Subcutaneous abdominal adipose tissue (tissue), 5 donors: ENCODE results near the gene ST3GAL6.
A peak's percentile ranks its signal among the peaks of the same experiment; 100 is the strongest.

Experiments used
- H3K27ac ChIP-seq: one replicate; pipeline ENCODE4 v1.7.0; 2013; ENCODE audit warnings: low read depth, mild to moderate bottlenecking, inconsistent platforms, low read length, moderate library complexity
- H3K27me3 ChIP-seq, 5 donors: one replicate each; pipeline ENCODE4 v1.7.0; 2013; ENCODE audit warnings: low read length in 5 of 5, inconsistent platforms in 1 of 5; ENCODE audit not compliant: control insufficient read depth in 5 of 5, insufficient read depth in 4 of 5
- H3K36me3 ChIP-seq, 5 donors: one replicate each; pipeline ENCODE4 v1.7.0; 2013; ENCODE audit warnings: low read length in 5 of 5; ENCODE audit not compliant: control insufficient read depth in 5 of 5, insufficient read depth in 5 of 5
- H3K4me1 ChIP-seq, 5 donors: one replicate each; pipeline ENCODE4 v1.7.0; 2013; ENCODE audit warnings: low read length in 5 of 5, mild to moderate bottlenecking in 3 of 5, moderate library complexity in 1 of 5; ENCODE audit not compliant: control insufficient read depth in 5 of 5, insufficient read depth in 5 of 5
- H3K4me3 ChIP-seq, 5 donors: one replicate each; pipeline ENCODE4 v1.7.0; 2013; ENCODE audit warnings: low read length in 5 of 5, low read depth in 1 of 5
- H3K9ac ChIP-seq, 5 donors: one replicate each; pipeline ENCODE4 v1.7.0; 2013; ENCODE audit warnings: low read length in 5 of 5, mild to moderate bottlenecking in 4 of 5, moderate library complexity in 3 of 5
- H3K9me3 ChIP-seq, 5 donors: one replicate each; pipeline ENCODE4 v1.7.0; 2013; ENCODE audit warnings: low read length in 5 of 5; ENCODE audit not compliant: control insufficient read depth in 5 of 5
- donor health status: healthy.
- donor health status: healthy.
- donor health status: healthy.
- donor health status: healthy.
- donor health status: healthy.

The ST3GAL6 gene

GRCh38 chr3:98730886-98731537 lies 32.1 kb upstream of the ST3GAL6 start:
- H3K27me3 ChIP-seq, result no peaks in the 10 kb centered on the region
- no peaks in the 10 kb centered on the region for H3K36me3 ChIP-seq
- H3K27ac ChIP-seq, result peak overlapping the region; percentile 78
- peaks cover 4 to 39% (median 32%) of the 10 kb centered on the region in 5 donors for H3K4me1 ChIP-seq
- H3K9ac ChIP-seq, result peak overlapping the region in 1 of 5 donors; percentile 63
- H3K4me3 ChIP-seq, result no peak overlapping the region
- H3K9me3 ChIP-seq, result no peaks in the 10 kb centered on the region

GRCh38 chr3:98731720-98732285 lies 31.3 kb upstream of the ST3GAL6 start:
- Histone ChIP-seq H3K9me3 (no peaks in the 10 kb centered on the region), H3K4me1 (peaks cover 4 to 39% (median 32%) of the 10 kb centered on the region in 5 donors), H3K36me3 (no peaks in the 10 kb centered on the region), H3K4me3 (peak overlapping the region; percentile 68 to 87 (median 87)), H3K27me3 (no peaks in the 10 kb centered on the region), H3K9ac (peak overlapping the region in 4 of 5 donors; percentile 63 to 79 (median 76)), H3K27ac (peak overlapping the region; percentile 78)

GRCh38 chr3:98732286-98733052 lies 30.7 kb upstream of the ST3GAL6 start:
- peak overlapping the region; percentile 63 to 79 (median 76) for H3K9ac ChIP-seq
- H3K4me1 ChIP-seq, result peaks cover 4 to 39% (median 32%) of the 10 kb centered on the region in 5 donors
- no peaks in the 10 kb centered on the region for H3K9me3 ChIP-seq
- H3K4me3 ChIP-seq, result peak overlapping the region; percentile 68 to 87 (median 87)
- no peaks in the 10 kb centered on the region for H3K27me3 ChIP-seq
- H3K27ac ChIP-seq, result peak overlapping the region; percentile 78
- no peaks in the 10 kb centered on the region for H3K36me3 ChIP-seq

GRCh38 chr3:98733053-98733811 lies 29.9 kb upstream of the ST3GAL6 start:
- Histone ChIP-seq H3K9ac (peak overlapping the region; percentile 74 to 84 (median 77)), H3K9me3 (no peaks in the 10 kb centered on the region), H3K27me3 (no peaks in the 10 kb centered on the region), H3K4me3 (peak overlapping the region; percentile 73 to 87 (median 87)), H3K36me3 (no peaks in the 10 kb centered on the region), H3K27ac (peak overlapping the region; percentile 78), H3K4me1 (peaks cover 4 to 39% (median 32%) of the 10 kb centered on the region in 5 donors)

- H3K9me3 ChIP-seq, result no peaks in the 10 kb centered on the region
- H3K36me3 ChIP-seq, result no peaks in the 10 kb centered on the region
- peaks cover 4 to 39% (median 32%) of the 10 kb centered on the region in 5 donors for H3K4me1 ChIP-seq
- no peaks in the 10 kb centered on the region for H3K27me3 ChIP-seq
- peak overlapping the region; percentile 73 to 87 (median 87) for H3K4me3 ChIP-seq
- H3K27ac ChIP-seq, result peak overlapping the region; percentile 78
- H3K9ac ChIP-seq, result peak overlapping the region; percentile 74 to 84 (median 77)
Observed at GRCh38 chr3:98733812-98734281, 29.3 kb upstream of the ST3GAL6 start.

- Histone ChIP-seq H3K9ac (peak overlapping the region in 2 of 5 donors; percentile 76 to 77), H3K36me3 (no peaks in the 10 kb centered on the region), H3K27ac (peak overlapping the region; percentile 78), H3K27me3 (no peaks in the 10 kb centered on the region), H3K4me1 (peaks cover 4 to 39% (median 32%) of the 10 kb centered on the region in 5 donors), H3K4me3 (peak overlapping the region; percentile 73 to 87 (median 87)), H3K9me3 (no peaks in the 10 kb centered on the region)
Observed at GRCh38 chr3:98734306-98734705, 28.8 kb upstream of the ST3GAL6 start.

GRCh38 chr3:98734735-98735134 lies 28.4 kb upstream of the ST3GAL6 start:
- Histone ChIP-seq H3K4me3 (no peak overlapping the region), H3K27me3 (no peaks in the 10 kb centered on the region), H3K9me3 (no peaks in the 10 kb centered on the region), H3K9ac (no peak overlapping the region), H3K4me1 (peaks cover 4 to 39% (median 32%) of the 10 kb centered on the region in 5 donors), H3K27ac (no peak overlapping the region), H3K36me3 (no peaks in the 10 kb centered on the region)

GRCh38 chr3:98735296-98735695 lies 27.8 kb upstream of the ST3GAL6 start:
- Histone ChIP-seq H3K4me1 (peaks cover 4 to 39% (median 32%) of the 10 kb centered on the region in 5 donors), H3K4me3 (no peak overlapping the region), H3K9me3 (no peaks in the 10 kb centered on the region), H3K9ac (no peak overlapping the region), H3K36me3 (no peaks in the 10 kb centered on the region), H3K27ac (no peak overlapping the region), H3K27me3 (no peaks in the 10 kb centered on the region)

GRCh38 chr3:98735761-98736269 lies 27.3 kb upstream of the ST3GAL6 start:
- Histone ChIP-seq H3K9me3 (no peaks in the 10 kb centered on the region), H3K36me3 (no peaks in the 10 kb centered on the region), H3K4me1 (peaks cover 4 to 34% (median 29%) of the 10 kb centered on the region in 5 donors), H3K27me3 (no peaks in the 10 kb centered on the region), H3K27ac (no peak overlapping the region), H3K9ac (no peak overlapping the region), H3K4me3 (no peak overlapping the region)
